HL-60 (cell line): ENCODE results near the gene TTLL7.

Source experiments
- DNase-seq, 2 experiments: peaks; one replicate each; pipeline ENCODE4 v3.0.0-alpha.2; 2010 to 2020; ENCODE audit warnings: low read depth in 1 of 2, low spot score in 1 of 2
- H3K27ac ChIP-seq: fragments of 250-450 bp; sonication (Bioruptor Pico); replicated peaks from 2 replicates; pipeline ENCODE4 v1.5.1; 2020; ENCODE audit warnings: mild to moderate bottlenecking, moderate library complexity
- H3K27me3 ChIP-seq: fragments of 250-450 bp; sonication (Bioruptor Pico); 2 replicates; pipeline ENCODE4 v1.5.1; 2021; ENCODE audit warnings: mild to moderate bottlenecking, moderate library complexity; ENCODE audit not compliant: insufficient read depth, poor library complexity, severe bottlenecking
- H3K4me3 ChIP-seq: replicated peaks from 2 replicates; pipeline ENCODE4 v1.5.1; 2011; ENCODE audit warnings: mild to moderate bottlenecking, control low read depth, low read length; ENCODE audit not compliant: insufficient read depth
- CTCF ChIP-seq: IDR thresholded peaks from one replicate; pipeline ENCODE4 v1.5.1; 2011; ENCODE audit warnings: low read length, control low read depth, inconsistent platforms; ENCODE audit not compliant: insufficient read depth
- GABPA ChIP-seq: IDR thresholded peaks from 2 replicates; pipeline ENCODE4 v1.6.1; 2012; ENCODE audit warnings: low read depth
- POLR2AphosphoS5 ChIP-seq: IDR thresholded peaks from 2 replicates; pipeline ENCODE4 v1.6.1; 2012; ENCODE audit warnings: low read depth
- SPI1 ChIP-seq: IDR thresholded peaks from 2 replicates; pipeline ENCODE4 v1.6.1; 2012; ENCODE audit warnings: low read depth, mild to moderate bottlenecking, borderline replicate concordance
- TF ChIP-seq, protein P1 (sequence below): IDR thresholded peaks from 2 replicates; pipeline ENCODE4 v1.6.1; 2012; ENCODE audit warnings: low read depth; ENCODE audit not compliant: insufficient replicate concordance

Gene TTLL7

DNA sequence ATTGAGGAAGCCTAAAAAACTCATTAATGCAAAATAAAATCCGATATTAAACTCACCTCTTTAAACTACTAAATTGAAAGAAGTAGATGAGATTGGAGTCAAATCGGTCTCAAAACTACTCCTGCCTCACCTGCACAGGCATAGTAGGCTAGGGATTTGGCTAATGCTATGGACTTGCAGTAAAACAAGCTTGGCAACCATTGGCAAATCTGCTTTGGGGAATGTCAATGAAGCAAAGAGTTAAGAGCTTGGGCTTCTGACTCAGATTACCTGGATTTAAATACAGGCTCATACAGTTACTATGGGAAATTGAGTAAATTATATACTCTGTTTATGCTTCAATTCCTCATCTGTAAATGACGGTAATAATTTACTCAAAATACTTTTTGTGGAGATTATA, 111.4 kb downstream of the TTLL7 start:
- DNase-seq, result no peak
- TF ChIP-seq CTCF (no peak), GABPA (no peak), POLR2AphosphoS5 (no peak), SPI1 (no peak)
- TF ChIP-seq, protein P1, sequence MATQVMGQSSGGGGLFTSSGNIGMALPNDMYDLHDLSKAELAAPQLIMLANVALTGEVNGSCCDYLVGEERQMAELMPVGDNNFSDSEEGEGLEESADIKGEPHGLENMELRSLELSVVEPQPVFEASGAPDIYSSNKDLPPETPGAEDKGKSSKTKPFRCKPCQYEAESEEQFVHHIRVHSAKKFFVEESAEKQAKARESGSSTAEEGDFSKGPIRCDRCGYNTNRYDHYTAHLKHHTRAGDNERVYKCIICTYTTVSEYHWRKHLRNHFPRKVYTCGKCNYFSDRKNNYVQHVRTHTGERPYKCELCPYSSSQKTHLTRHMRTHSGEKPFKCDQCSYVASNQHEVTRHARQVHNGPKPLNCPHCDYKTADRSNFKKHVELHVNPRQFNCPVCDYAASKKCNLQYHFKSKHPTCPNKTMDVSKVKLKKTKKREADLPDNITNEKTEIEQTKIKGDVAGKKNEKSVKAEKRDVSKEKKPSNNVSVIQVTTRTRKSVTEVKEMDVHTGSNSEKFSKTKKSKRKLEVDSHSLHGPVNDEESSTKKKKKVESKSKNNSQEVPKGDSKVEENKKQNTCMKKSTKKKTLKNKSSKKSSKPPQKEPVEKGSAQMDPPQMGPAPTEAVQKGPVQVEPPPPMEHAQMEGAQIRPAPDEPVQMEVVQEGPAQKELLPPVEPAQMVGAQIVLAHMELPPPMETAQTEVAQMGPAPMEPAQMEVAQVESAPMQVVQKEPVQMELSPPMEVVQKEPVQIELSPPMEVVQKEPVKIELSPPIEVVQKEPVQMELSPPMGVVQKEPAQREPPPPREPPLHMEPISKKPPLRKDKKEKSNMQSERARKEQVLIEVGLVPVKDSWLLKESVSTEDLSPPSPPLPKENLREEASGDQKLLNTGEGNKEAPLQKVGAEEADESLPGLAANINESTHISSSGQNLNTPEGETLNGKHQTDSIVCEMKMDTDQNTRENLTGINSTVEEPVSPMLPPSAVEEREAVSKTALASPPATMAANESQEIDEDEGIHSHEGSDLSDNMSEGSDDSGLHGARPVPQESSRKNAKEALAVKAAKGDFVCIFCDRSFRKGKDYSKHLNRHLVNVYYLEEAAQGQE, result no peak
- H3K4me3 ChIP-seq, result no peak overlapping the region
- no peaks in the 10 kb centered on the region for H3K27me3 ChIP-seq
- H3K27ac ChIP-seq, result no peak overlapping the region

DNA sequence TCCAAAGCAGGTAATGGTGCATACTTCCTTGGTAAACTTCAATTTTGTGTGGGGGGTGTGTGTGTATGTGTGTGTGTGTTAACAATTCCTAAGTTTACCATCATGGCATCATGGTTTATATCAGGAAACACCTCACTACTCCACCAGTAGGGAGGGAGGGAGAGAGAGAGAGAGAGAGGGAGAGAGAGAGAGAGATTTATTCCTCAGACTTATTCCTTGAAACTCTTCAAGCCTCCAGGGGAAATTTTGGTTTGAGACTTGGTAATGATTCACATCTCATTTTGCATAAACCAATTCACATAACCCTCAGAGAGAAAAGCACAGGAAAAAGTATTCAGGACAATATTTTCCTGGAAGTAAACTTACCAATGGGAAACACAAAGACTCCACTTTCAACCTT, 115.0 kb downstream of the TTLL7 start:
- no peak for DNase-seq
- TF ChIP-seq GABPA, result no peak
- no peak for TF ChIP-seq CTCF
- no peak for TF ChIP-seq SPI1
- no peak for TF ChIP-seq POLR2AphosphoS5
- TF ChIP-seq, protein P1, result no peak
- Histone ChIP-seq H3K4me3 (no peak overlapping the region), H3K27ac (no peak overlapping the region), H3K27me3 (no peaks in the 10 kb centered on the region)

- no peak overlapping the region for H3K4me3 ChIP-seq
- TF ChIP-seq GABPA (no peak), CTCF (no peak), SPI1 (no peak), POLR2AphosphoS5 (no peak)
- TF ChIP-seq, protein P1, result no peak
- no peak for DNase-seq
- H3K27me3 ChIP-seq, result no peaks in the 10 kb centered on the region
- H3K27ac ChIP-seq, result no peak overlapping the region
Observed at GRCh38 chr1:83882906-83883305, 116.0 kb downstream of the TTLL7 start.
